ENCODE data around the gene HSD11B2.

- TF ChIP-seq, protein P1, sequence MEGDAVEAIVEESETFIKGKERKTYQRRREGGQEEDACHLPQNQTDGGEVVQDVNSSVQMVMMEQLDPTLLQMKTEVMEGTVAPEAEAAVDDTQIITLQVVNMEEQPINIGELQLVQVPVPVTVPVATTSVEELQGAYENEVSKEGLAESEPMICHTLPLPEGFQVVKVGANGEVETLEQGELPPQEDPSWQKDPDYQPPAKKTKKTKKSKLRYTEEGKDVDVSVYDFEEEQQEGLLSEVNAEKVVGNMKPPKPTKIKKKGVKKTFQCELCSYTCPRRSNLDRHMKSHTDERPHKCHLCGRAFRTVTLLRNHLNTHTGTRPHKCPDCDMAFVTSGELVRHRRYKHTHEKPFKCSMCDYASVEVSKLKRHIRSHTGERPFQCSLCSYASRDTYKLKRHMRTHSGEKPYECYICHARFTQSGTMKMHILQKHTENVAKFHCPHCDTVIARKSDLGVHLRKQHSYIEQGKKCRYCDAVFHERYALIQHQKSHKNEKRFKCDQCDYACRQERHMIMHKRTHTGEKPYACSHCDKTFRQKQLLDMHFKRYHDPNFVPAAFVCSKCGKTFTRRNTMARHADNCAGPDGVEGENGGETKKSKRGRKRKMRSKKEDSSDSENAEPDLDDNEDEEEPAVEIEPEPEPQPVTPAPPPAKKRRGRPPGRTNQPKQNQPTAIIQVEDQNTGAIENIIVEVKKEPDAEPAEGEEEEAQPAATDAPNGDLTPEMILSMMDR (IDR thresholded peaks at IDR 0.05; ENCODE audit: low read length): no peak
- no peak for TF ChIP-seq EZH2 (IDR thresholded peaks at IDR 0.05; ENCODE audit: borderline replicate concordance, low read length)
Observed at GRCh38 chr16:67424261-67424615, 6.7 kb upstream of the HSD11B2 start.
